HepG2 (cell line): ENCODE results near the gene PDE8B. TPM values are rescaled to one million over a fixed set of nuclear protein-coding genes. Genes with fewer than 3 reads are reported as not detected.

Experiments
- POLR2AphosphoS2 ChIP-seq: IDR thresholded peaks from 2 replicates; pipeline ENCODE4 v1.6.1; 2011; ENCODE audit warnings: low read depth, low read length, improper control_type of control experiment
- PTBP1 ChIP-seq: fragments of 200-400 bp; formaldehyde crosslinking; IDR thresholded peaks from 2 replicates; pipeline ENCODE4 v1.6.1; 2018; ENCODE audit warnings: low read length, low read depth; ENCODE audit not compliant: poor library complexity, severe bottlenecking
- RARA ChIP-seq: IDR thresholded peaks from 2 replicates; pipeline ENCODE4 v1.6.1; 2016; ENCODE audit warnings: missing genetic modification reagents, missing compliant biosample characterization
- RCOR2 ChIP-seq: IDR thresholded peaks from 2 replicates; pipeline ENCODE4 v1.6.1; 2016; ENCODE audit warnings: missing biosample characterization, missing genetic modification reagents
- RXRA ChIP-seq: sonication (generic); formaldehyde crosslinking; IDR thresholded peaks from 2 replicates; pipeline ENCODE4 v1.5.1; 2020; ENCODE audit warnings: missing genetic modification reagents
- STAT5B ChIP-seq: sonication (generic); formaldehyde crosslinking; IDR thresholded peaks from 2 replicates; pipeline ENCODE4 v1.4.0; 2020; ENCODE audit warnings: missing genetic modification reagents
- ZBTB38 ChIP-seq: sonication (generic); formaldehyde crosslinking; IDR thresholded peaks from 2 replicates; pipeline ENCODE4 v1.5.1; 2020; ENCODE audit warnings: mild to moderate bottlenecking, missing genetic modification reagents
- ZNF124 ChIP-seq: sonication (generic); formaldehyde crosslinking; IDR thresholded peaks from 2 replicates; pipeline ENCODE4 v1.4.0; 2020; ENCODE audit warnings: missing genetic modification reagents
- ZNF253 ChIP-seq: sonication (generic); formaldehyde crosslinking; IDR thresholded peaks from 2 replicates; pipeline ENCODE4 v1.8.0; 2022; ENCODE audit warnings: mild to moderate bottlenecking, missing genetic modification reagents, borderline replicate concordance
- ZNF34 ChIP-seq: sonication (generic); formaldehyde crosslinking; IDR thresholded peaks from 2 replicates; pipeline ENCODE4 v1.4.0; 2020; ENCODE audit warnings: mild to moderate bottlenecking, missing genetic modification reagents, borderline replicate concordance
- ZNF644 ChIP-seq: IDR thresholded peaks from 2 replicates; pipeline ENCODE4 v1.6.1; 2016; ENCODE audit warnings: low read depth
- polyA plus RNA-seq, 8 experiments: library from polyadenylated mRNA; depleted of rRNA in 3 of 8; stranded (reverse) in 7 of 8; unstranded in 1 of 8; fragments of >200 nt; fragmentation: Illumina TruSeq in 4 of 8; extraction: Trizol in 4 of 8; gene quantifications; 2 replicates each; pipeline versions ENCODE4 v1.2.1 to v1.2.3, GENCODE V29; 2011 to 2016; ENCODE audit warnings: low read depth in 4 of 8, missing spikeins in 1 of 8, mixed read lengths in 1 of 8; ENCODE audit not compliant: insufficient read depth in 1 of 8
- total RNA-seq, 5 experiments: library from RNA; depleted of rRNA; stranded (reverse); fragments of >200 nt; fragmentation: Illumina TruSeq; extraction: Trizol; gene quantifications; 2 replicates each; pipeline ENCODE4 v1.2.3, GENCODE V29; 2016; ENCODE audit warnings: low read depth in 1 of 5
- TF ChIP-seq, protein P1 (sequence below): sonication (generic); formaldehyde crosslinking; IDR thresholded peaks from 2 replicates; pipeline ENCODE4 v1.4.0; 2020; ENCODE audit warnings: mild to moderate bottlenecking, missing genetic modification reagents
- TF ChIP-seq, protein P2 (sequence below): IDR thresholded peaks from 2 replicates; pipeline ENCODE4 v1.6.1; 2016; ENCODE audit warnings: missing compliant biosample characterization, missing genetic modification reagents, borderline replicate concordance
- TF ChIP-seq, protein P3 (sequence below): IDR thresholded peaks from 2 replicates; pipeline ENCODE4 v1.4.0; 2020; ENCODE audit warnings: mild to moderate bottlenecking, missing genetic modification reagents
- TF ChIP-seq, protein P4 (sequence below): sonication (generic); formaldehyde crosslinking; IDR thresholded peaks from 2 replicates; pipeline ENCODE4 v1.9.0; 2022; ENCODE audit warnings: low read depth, missing genetic modification reagents
- TF ChIP-seq, protein P5 (sequence below): sonication (generic); formaldehyde crosslinking; IDR thresholded peaks from 2 replicates; pipeline ENCODE4 v1.9.0; 2022; ENCODE audit warnings: missing genetic modification reagents, mild to moderate bottlenecking, borderline replicate concordance

The PDE8B gene
- total and polyA plus RNA-seq, 2 of the 13 experiments (the other 11 are each of a cell fraction or from before 2014, with no cell fraction given) = 0.07 TPM; not detected in 1

DNA sequence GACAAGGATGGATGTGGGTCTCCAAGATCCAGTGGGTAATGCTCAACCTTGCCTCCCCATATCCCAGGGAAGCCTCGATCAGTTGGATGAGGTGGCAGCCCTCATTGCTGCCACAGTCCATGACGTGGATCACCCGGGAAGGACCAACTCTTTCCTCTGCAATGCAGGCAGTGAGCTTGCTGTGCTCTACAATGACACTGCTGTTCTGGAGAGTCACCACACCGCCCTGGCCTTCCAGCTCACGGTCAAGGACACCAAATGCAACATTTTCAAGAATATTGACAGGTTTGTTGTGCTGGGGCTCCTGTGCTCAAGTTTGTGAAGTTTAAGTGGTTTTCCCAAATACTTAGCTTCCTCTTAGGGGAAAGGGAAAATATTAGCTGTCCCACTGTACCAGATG is 207.7 kb downstream of the PDE8B start (continued):
- TF ChIP-seq, protein P1, sequence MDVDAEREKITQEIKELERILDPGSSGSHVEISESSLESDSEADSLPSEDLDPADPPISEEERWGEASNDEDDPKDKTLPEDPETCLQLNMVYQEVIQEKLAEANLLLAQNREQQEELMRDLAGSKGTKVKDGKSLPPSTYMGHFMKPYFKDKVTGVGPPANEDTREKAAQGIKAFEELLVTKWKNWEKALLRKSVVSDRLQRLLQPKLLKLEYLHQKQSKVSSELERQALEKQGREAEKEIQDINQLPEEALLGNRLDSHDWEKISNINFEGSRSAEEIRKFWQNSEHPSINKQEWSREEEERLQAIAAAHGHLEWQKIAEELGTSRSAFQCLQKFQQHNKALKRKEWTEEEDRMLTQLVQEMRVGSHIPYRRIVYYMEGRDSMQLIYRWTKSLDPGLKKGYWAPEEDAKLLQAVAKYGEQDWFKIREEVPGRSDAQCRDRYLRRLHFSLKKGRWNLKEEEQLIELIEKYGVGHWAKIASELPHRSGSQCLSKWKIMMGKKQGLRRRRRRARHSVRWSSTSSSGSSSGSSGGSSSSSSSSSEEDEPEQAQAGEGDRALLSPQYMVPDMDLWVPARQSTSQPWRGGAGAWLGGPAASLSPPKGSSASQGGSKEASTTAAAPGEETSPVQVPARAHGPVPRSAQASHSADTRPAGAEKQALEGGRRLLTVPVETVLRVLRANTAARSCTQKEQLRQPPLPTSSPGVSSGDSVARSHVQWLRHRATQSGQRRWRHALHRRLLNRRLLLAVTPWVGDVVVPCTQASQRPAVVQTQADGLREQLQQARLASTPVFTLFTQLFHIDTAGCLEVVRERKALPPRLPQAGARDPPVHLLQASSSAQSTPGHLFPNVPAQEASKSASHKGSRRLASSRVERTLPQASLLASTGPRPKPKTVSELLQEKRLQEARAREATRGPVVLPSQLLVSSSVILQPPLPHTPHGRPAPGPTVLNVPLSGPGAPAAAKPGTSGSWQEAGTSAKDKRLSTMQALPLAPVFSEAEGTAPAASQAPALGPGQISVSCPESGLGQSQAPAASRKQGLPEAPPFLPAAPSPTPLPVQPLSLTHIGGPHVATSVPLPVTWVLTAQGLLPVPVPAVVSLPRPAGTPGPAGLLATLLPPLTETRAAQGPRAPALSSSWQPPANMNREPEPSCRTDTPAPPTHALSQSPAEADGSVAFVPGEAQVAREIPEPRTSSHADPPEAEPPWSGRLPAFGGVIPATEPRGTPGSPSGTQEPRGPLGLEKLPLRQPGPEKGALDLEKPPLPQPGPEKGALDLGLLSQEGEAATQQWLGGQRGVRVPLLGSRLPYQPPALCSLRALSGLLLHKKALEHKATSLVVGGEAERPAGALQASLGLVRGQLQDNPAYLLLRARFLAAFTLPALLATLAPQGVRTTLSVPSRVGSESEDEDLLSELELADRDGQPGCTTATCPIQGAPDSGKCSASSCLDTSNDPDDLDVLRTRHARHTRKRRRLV = no peak
- TF ChIP-seq ZNF124 (no peak), STAT5B (CRISPR knock-in tag) (no peak), RXRA (CRISPR knock-in tag) (peak; percentile 19; the same call in 1 of the 2 replicates), ZNF34 (no peak), ZNF253 (CRISPR knock-in tag) (no peak), ZBTB38 (no peak), ZNF644 (no peak), RCOR2 (CRISPR knock-in tag) (no peak), RARA (CRISPR knock-in tag) (peak; percentile 12; the same call in 1 of the 2 replicates), POLR2AphosphoS2 (no peak), PTBP1 (no peak)
- TF ChIP-seq, protein P2, sequence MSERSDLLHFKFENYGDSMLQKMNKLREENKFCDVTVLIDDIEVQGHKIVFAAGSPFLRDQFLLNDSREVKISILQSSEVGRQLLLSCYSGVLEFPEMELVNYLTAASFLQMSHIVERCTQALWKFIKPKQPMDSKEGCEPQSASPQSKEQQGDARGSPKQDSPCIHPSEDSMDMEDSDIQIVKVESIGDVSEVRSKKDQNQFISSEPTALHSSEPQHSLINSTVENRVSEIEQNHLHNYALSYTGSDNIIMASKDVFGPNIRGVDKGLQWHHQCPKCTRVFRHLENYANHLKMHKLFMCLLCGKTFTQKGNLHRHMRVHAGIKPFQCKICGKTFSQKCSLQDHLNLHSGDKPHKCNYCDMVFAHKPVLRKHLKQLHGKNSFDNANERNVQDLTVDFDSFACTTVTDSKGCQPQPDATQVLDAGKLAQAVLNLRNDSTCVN (CRISPR knock-in tag) = peak; percentile 89
- TF ChIP-seq, protein P3, sequence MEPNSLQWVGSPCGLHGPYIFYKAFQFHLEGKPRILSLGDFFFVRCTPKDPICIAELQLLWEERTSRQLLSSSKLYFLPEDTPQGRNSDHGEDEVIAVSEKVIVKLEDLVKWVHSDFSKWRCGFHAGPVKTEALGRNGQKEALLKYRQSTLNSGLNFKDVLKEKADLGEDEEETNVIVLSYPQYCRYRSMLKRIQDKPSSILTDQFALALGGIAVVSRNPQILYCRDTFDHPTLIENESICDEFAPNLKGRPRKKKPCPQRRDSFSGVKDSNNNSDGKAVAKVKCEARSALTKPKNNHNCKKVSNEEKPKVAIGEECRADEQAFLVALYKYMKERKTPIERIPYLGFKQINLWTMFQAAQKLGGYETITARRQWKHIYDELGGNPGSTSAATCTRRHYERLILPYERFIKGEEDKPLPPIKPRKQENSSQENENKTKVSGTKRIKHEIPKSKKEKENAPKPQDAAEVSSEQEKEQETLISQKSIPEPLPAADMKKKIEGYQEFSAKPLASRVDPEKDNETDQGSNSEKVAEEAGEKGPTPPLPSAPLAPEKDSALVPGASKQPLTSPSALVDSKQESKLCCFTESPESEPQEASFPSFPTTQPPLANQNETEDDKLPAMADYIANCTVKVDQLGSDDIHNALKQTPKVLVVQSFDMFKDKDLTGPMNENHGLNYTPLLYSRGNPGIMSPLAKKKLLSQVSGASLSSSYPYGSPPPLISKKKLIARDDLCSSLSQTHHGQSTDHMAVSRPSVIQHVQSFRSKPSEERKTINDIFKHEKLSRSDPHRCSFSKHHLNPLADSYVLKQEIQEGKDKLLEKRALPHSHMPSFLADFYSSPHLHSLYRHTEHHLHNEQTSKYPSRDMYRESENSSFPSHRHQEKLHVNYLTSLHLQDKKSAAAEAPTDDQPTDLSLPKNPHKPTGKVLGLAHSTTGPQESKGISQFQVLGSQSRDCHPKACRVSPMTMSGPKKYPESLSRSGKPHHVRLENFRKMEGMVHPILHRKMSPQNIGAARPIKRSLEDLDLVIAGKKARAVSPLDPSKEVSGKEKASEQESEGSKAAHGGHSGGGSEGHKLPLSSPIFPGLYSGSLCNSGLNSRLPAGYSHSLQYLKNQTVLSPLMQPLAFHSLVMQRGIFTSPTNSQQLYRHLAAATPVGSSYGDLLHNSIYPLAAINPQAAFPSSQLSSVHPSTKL = peak; percentile 29; the same call in 1 of the 2 replicates
- TF ChIP-seq, protein P4, sequence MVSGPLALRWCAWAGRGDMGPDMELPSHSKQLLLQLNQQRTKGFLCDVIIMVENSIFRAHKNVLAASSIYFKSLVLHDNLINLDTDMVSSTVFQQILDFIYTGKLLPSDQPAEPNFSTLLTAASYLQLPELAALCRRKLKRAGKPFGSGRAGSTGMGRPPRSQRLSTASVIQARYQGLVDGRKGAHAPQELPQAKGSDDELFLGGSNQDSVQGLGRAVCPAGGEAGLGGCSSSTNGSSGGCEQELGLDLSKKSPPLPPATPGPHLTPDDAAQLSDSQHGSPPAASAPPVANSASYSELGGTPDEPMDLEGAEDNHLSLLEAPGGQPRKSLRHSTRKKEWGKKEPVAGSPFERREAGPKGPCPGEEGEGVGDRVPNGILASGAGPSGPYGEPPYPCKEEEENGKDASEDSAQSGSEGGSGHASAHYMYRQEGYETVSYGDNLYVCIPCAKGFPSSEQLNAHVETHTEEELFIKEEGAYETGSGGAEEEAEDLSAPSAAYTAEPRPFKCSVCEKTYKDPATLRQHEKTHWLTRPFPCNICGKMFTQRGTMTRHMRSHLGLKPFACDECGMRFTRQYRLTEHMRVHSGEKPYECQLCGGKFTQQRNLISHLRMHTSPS = no peak
- TF ChIP-seq, protein P5, sequence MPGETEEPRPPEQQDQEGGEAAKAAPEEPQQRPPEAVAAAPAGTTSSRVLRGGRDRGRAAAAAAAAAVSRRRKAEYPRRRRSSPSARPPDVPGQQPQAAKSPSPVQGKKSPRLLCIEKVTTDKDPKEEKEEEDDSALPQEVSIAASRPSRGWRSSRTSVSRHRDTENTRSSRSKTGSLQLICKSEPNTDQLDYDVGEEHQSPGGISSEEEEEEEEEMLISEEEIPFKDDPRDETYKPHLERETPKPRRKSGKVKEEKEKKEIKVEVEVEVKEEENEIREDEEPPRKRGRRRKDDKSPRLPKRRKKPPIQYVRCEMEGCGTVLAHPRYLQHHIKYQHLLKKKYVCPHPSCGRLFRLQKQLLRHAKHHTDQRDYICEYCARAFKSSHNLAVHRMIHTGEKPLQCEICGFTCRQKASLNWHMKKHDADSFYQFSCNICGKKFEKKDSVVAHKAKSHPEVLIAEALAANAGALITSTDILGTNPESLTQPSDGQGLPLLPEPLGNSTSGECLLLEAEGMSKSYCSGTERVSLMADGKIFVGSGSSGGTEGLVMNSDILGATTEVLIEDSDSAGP (CRISPR knock-in tag) = no peak
